Stomach (tissue), 4 donors: Measurements from ENCODE around the gene TARP.

ENCODE experiments used
- CTCF ChIP-seq, 7 experiments: fragments of 450-650 bp in 4 of 7; fragments of 200-600 bp in 3 of 7; sonication (generic) in 3 of 7; IDR thresholded peaks; one replicate each; pipeline ENCODE4 v1.5.1; 2016 to 2019; ENCODE audit warnings: antibody characterized with exemption in 7 of 7, control low read depth in 2 of 7, mild to moderate bottlenecking in 1 of 7
- POLR2A ChIP-seq, 4 donors: fragments of 450-650 bp; IDR thresholded peaks; one replicate each; pipeline ENCODE4 v1.6.1; 2016; ENCODE audit warnings: antibody characterized with exemption in 4 of 4, control low read depth in 2 of 4, mild to moderate bottlenecking in 1 of 4, moderate library complexity in 1 of 4

GRCh38 chr7:38215115-38215514 lies 58.3 kb downstream of the TARP start:
- TF ChIP-seq CTCF (IDR thresholded peaks at IDR 0.05) (no peak), POLR2A (IDR thresholded peaks at IDR 0.05) (no peak)
